Stimulated activated effector memory CD8-positive, alpha-beta T cell treated with anti-CD3 and anti-CD28 coated beads, Interleukin-12 subunit alpha, Interleukin-12 subunit beta, amount 100 ng/mL, for 72 hours (primary cell): ENCODE results near the gene B4GALNT4.
"Not testable (repeated sequence)": the region's sequence is repeated elsewhere in the genome, so short reads cannot be mapped to it uniquely, and the experiment has no call there.

ENCODE experiments used
- ATAC-seq: fragments of 150-1000 bp; cut with Tn5 transposase; 2 replicates; pipeline ENCODE4 v1.10.0; 2021
- DNase-seq, 2 donors: peaks; one replicate each; pipeline ENCODE4 v3.0.0; 2021 to 2022; ENCODE audit warnings: low spot score in 2 of 2
- H3K27ac Mint-ChIP-seq: one replicate; pipeline ENCODE4 v1.8.0; 2022; ENCODE audit warnings: mild to moderate bottlenecking, mixed read lengths
- H3K36me3 Mint-ChIP-seq: one replicate; pipeline ENCODE4 v1.8.0; 2022; ENCODE audit warnings: mild to moderate bottlenecking, mixed read lengths
- H3K4me1 Mint-ChIP-seq: one replicate; pipeline ENCODE4 v1.8.0; 2022; ENCODE audit warnings: mixed read lengths
- H3K4me3 Mint-ChIP-seq: one replicate; pipeline ENCODE4 v1.8.0; 2022; ENCODE audit warnings: mild to moderate bottlenecking, mixed read lengths
- H3K9me3 Mint-ChIP-seq: one replicate; pipeline ENCODE4 v1.8.0; 2022; ENCODE audit warnings: mixed read lengths

Gene B4GALNT4

GRCh38 chr11:350033-350722 lies 19.1 kb upstream of the B4GALNT4 start:
- Mint-ChIP-seq H3K4me1 (peaks cover 46% of the 10 kb centered on the region), H3K4me3 (peak overlapping the region; percentile 46), H3K27ac (peak overlapping the region; percentile 77)
- H3K9me3 Mint-ChIP-seq, DNase-seq, H3K36me3 Mint-ChIP-seq: not testable (repeated sequence)
- ATAC-seq: peak; percentile 5

- Mint-ChIP-seq H3K36me3 (peaks cover 13% of the 10 kb centered on the region), H3K4me1 (peaks cover 45% of the 10 kb centered on the region), H3K4me3 (peak overlapping the region; percentile 46), H3K27ac (peak overlapping the region; percentile 77), H3K9me3 (no peaks in the 10 kb centered on the region)
- ATAC-seq (peak; percentile 69), DNase-seq (no peak)
These were observed 18.5 kb upstream of the B4GALNT4 start for GRCh38 chr11:350723-351255.

- peaks cover 13% of the 10 kb centered on the region for H3K36me3 Mint-ChIP-seq
- no peak for DNase-seq
- peak overlapping the region; percentile 77 for H3K27ac Mint-ChIP-seq
- peak overlapping the region; percentile 46 for H3K4me3 Mint-ChIP-seq
- ATAC-seq: no peak
- H3K9me3 Mint-ChIP-seq: no peaks in the 10 kb centered on the region
- H3K4me1 Mint-ChIP-seq: peaks cover 45% of the 10 kb centered on the region
These were observed 17.9 kb upstream of the B4GALNT4 start for GRCh38 chr11:351411-351810.

DNA sequence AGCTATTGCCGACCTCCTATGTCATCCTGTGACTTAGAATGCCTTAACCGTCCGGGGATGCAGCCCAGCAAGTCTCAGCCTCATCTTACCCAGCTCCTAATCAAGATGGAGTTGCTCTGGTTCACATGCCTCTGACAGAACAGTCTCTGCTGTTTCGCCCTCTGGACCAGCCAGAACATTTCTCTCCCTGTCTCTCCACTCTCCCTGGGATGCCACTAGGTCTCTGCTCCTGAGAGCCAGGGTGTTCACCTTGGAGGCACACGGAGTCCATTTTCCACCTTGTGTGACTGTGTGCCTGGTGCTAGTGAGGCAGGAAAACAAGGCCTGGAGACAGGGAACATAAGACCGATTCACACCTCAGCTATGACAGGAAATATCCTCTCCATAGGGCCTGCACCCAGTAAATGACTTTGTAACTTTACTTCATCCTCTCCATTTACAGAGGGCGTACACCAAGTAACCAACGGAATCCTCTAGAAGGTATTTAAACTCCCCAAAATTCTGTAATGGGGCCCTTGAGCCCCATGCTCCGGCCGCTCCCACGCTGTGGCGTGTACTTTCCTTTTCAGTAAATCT lies 16.8 kb upstream of the B4GALNT4 start:
- no peak for DNase-seq
- Mint-ChIP-seq H3K9me3 (no peaks in the 10 kb centered on the region), H3K27ac (no peak overlapping the region), H3K4me3 (no peak overlapping the region), H3K36me3 (peaks cover 13% of the 10 kb centered on the region), H3K4me1 (peaks cover 45% of the 10 kb centered on the region)
- no peak for ATAC-seq

- no peak for DNase-seq
- no peak overlapping the region for H3K27ac Mint-ChIP-seq
- no peak overlapping the region for H3K4me3 Mint-ChIP-seq
- ATAC-seq: no peak
- peaks cover 13% of the 10 kb centered on the region for H3K36me3 Mint-ChIP-seq
- H3K9me3 Mint-ChIP-seq: no peaks in the 10 kb centered on the region
- peaks cover 45% of the 10 kb centered on the region for H3K4me1 Mint-ChIP-seq
These were observed 16.0 kb upstream of the B4GALNT4 start for GRCh38 chr11:353179-353873.

- Mint-ChIP-seq H3K9me3 (no peaks in the 10 kb centered on the region), H3K4me3 (no peak overlapping the region), H3K27ac (peak overlapping the region; percentile 78), H3K4me1 (peaks cover 48% of the 10 kb centered on the region), H3K36me3 (peaks cover 7% of the 10 kb centered on the region)
- DNase-seq (peak; percentile 58 to 87), ATAC-seq (peak; percentile 56)
These were observed 13.5 kb upstream of the B4GALNT4 start for GRCh38 chr11:355581-356458.

DNA sequence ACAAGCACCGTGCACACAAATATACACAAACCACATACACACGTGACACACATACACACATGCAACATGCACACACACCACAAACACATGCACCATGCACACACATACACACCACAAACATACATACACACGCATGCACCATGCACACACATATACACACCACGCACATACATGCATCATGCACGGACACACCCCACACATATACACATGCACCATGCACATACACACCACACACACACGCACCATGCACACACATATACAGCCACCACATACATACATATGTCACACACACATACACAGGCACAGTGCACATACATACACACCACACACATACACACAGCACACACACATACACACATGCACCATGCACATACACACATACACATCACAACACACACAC lies 12.7 kb upstream of the B4GALNT4 start:
- Mint-ChIP-seq H3K9me3 (no peaks in the 10 kb centered on the region), H3K4me1 (peaks cover 46% of the 10 kb centered on the region), H3K4me3 (no peak overlapping the region), H3K36me3 (peaks cover 7% of the 10 kb centered on the region), H3K27ac (no peak overlapping the region)
- no peak for ATAC-seq
- DNase-seq: no peak

- no peak for DNase-seq
- H3K4me3 Mint-ChIP-seq: no peak overlapping the region
- H3K4me1 Mint-ChIP-seq: peaks cover 45% of the 10 kb centered on the region
- H3K36me3 Mint-ChIP-seq: peaks cover 7% of the 10 kb centered on the region
- H3K27ac Mint-ChIP-seq: no peak overlapping the region
- H3K9me3 Mint-ChIP-seq: no peaks in the 10 kb centered on the region
- ATAC-seq: no peak
These were observed 11.7 kb upstream of the B4GALNT4 start for GRCh38 chr11:357582-357981.

- Mint-ChIP-seq H3K9me3 (no peaks in the 10 kb centered on the region), H3K27ac (no peak overlapping the region), H3K36me3 (peaks cover 7% of the 10 kb centered on the region), H3K4me1 (peaks cover 39% of the 10 kb centered on the region), H3K4me3 (no peak overlapping the region)
- ATAC-seq (no peak), DNase-seq (no peak)
These were observed 11.0 kb upstream of the B4GALNT4 start for GRCh38 chr11:358129-358800.

- Mint-ChIP-seq H3K4me1 (peaks cover 34% of the 10 kb centered on the region), H3K27ac (peak overlapping the region; percentile 63), H3K9me3 (no peaks in the 10 kb centered on the region), H3K36me3 (peaks cover 7% of the 10 kb centered on the region), H3K4me3 (peak overlapping the region; percentile 12)
- no peak for DNase-seq
- peak; percentile 92 for ATAC-seq
These were observed 10.1 kb upstream of the B4GALNT4 start for GRCh38 chr11:359181-359714.

DNA sequence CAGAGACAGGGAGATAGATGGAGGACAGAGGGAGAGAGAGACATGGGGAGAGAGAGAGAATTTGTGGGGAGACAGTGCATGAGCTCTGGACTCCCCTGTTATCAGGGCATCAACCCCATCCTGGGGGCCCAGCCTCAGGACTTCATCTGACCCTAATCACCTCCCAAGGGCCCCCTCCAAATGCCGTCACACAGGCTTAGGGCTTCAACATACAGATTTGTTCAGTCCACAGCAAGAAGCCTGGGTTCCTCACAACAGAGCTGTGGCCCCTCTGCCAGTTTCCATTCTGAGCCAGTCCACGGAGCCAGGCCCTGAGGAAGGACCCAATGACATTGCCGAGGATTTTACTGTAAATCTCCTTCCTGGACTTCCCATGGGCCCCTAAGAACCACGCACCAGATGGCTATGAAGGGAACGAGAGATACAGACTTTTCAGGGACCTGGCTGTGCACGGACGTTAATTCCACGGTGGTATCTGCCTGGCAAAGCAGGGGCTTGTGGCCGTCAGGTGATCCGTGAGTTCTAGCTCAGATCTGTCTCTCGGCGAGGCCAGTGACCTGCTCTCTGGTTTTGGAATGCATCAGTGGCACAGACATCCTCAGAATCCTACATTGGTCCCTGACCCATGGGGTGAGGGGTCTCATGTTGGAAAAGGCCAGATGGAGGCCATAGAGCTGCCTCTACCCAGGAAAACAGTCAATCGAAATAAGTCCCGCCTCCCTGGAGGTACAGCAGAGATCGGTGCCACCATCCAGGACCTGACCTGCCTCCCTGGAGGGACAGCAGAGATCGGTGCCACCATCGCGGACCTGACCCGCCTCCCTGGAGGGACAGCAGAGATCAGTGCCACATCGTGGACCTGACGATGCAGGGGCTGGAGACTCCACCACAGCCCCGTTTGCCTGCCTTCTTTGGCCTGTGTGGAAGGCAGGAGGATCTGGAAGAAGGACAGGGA lies 8.7 kb upstream of the B4GALNT4 start:
- Mint-ChIP-seq H3K4me3 (no peak overlapping the region), H3K4me1 (peaks cover 32% of the 10 kb centered on the region), H3K9me3 (no peaks in the 10 kb centered on the region), H3K36me3 (peaks cover under 1% of the 10 kb centered on the region), H3K27ac (peak overlapping the region; percentile 63)
- no peak for DNase-seq
- ATAC-seq: no peak

DNA sequence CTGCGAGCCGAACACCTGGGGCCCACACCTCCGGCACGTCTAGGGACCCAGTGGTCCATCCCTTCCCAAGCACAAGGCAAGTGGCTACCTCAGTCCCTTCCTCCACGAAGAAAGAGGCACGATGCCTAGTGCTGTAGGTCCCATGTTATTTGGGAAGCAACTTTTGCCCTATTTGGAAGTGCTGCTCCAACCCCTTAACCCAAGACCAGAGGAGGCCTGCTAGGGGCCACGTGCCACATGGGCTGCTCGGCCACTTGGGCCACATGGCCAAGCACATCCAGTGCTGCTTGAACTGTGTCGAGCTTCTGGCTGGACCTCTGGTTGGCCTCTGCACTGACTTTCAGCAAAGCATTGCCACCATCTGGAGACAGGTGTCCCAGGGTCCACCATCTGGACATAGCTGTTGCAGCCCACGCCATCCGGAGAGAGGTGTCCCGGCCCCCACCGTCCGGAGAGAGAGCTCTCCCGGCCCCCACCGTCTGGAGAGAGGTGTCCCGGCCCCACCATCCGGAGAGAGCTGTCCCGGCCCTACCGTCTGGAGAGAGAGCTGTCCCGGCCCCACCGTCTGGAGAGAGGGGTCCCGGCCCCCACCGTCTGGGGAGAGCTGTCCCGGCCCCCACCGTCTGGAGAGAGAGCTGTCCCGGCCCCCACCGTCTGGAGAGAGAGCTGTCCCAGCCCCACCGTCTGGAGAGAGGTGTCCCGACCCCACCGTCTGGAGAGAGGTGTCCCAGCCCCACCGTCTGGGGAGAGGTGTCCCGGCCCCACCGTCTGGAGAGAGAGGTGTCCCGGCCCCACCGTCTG lies 6.5 kb upstream of the B4GALNT4 start:
- Mint-ChIP-seq H3K4me1 (peaks cover 40% of the 10 kb centered on the region), H3K27ac (no peak overlapping the region), H3K4me3 (no peak overlapping the region), H3K36me3 (no peaks in the 10 kb centered on the region), H3K9me3 (no peaks in the 10 kb centered on the region)
- ATAC-seq: no peak
- DNase-seq: no peak

DNA sequence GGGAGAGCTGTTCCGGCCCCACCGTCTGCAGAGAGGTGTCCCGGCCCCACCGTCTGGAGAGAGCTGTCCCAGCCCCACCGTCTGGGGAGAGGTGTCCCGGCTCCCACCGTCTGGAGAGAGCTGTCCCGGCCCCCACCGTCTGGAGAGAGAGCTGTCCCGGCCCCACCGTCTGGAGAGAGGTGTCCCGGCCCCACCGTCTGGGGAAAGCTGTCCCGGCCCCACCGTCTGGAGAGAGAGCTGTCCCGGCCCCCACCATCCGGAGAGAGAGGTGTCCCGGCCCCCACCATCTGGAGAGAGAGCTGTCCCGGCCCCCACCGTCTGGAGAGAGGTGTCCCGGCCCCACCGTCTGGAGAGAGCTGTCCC lies 5.9 kb upstream of the B4GALNT4 start:
- H3K4me3 Mint-ChIP-seq, H3K27ac Mint-ChIP-seq, H3K36me3 Mint-ChIP-seq, DNase-seq, H3K9me3 Mint-ChIP-seq, ATAC-seq: not testable (repeated sequence)
- peaks cover 46% of the 10 kb centered on the region for H3K4me1 Mint-ChIP-seq
